NCI-H1105 (cell line): Measurements from ENCODE around the gene NOS3.

Experiments
- DNase-seq: peaks from one replicate; lab custom pipeline; 2025; lab: John Stamatoyannopoulos, UW

The NOS3 gene

DNA sequence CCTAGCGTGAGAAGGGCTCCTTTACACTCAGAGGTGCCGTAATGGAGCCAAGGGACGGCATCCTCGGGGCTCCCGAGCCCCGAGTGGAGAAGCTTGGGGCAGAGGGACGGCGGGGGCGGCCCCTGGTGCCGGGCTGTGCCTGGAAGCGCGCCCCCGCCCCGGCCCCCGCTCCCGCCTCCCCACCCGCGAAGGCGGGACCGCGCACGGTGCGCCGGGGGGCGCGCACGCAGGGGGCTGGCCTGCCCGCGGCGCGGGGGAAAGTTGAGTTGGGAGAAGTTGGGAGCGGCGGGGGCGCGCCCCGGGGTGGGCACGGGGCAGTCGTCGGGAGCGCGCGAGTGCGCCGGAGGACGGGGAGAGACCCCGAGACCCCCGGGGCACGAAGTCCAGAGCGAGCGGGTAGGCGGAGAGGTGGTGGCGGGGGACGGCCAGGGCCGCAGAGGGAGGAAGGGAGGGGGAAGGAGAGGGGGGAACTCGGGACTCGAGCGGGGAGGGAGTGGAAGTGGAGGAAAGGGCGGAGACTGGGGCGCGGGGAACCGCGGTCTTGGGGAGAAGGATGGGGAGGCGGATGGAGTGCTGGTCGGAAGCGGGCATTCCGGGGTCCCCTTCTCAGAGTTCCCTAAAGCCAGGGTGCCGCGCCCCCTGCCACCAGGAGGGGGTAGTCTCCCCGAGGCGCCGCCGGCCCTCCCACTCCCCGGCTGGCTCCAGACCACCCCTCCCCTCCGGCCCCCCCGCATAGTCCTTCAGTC is 68.7 kb downstream of the NOS3 start, which contains the start of gene SLC4A2:
Gene SLC4A2, plus strand, starts transcription at position 223 of the 746 bp plus-strand sequence. CDS start 2,399 bp downstream, outside the sequence.
- DNase-seq = peak; percentile 54

DNA sequence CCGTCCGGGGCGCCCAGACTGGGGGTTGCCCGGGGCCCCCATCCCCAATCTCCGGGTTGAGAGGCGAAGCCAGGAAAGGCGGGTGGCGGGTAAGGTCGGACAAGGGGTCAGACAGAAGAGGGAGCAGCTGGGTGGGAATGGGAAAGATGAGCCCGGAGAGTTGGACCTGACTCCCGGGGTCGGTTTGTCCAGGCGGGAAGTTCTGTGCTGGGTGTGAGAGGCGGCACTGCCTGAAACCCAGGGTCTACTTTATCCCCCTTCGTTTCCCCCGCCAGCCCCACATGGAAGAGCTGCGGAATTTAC is 69.2 kb downstream of the NOS3 start:
- DNase-seq = no peak

DNA sequence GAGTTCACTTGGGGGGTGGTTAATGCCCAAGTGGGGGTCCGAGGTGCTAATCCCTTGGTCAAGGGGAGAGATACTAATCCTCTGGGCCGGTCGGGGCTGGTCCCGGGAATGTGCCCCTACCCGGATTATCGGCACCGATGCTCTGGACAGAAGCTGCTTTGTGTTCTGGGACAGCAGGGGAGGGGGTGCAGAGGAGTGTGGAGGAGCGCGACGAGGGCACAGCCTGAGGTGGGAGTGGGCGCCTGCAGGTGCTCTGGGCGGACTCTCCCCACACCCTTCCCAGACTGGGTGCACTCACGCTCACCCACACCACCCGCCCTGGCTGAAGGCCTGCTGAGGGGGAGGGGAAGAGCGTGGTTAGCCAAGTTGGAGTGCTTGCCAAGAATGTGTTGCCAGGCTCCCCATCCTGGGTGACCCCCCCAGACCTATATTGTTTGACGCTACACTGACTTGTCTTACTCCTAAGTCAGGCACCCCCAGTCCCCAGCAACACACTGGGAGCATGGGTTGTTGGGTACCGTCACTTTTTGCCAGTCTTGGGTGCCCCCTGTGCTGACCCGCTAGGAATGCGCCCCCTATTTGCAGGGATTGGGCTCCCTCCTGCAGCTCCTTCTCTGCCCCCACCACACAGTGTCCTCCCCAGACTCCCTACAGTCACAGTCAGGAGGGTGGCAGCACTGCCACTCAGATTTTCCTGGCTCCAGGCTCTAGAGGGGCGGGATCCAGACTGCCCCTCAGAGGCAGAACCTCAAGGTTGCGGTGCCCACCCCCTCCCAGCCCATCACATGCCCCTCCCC is 69.8 kb downstream of the NOS3 start:
- DNase-seq = no peak

DNA sequence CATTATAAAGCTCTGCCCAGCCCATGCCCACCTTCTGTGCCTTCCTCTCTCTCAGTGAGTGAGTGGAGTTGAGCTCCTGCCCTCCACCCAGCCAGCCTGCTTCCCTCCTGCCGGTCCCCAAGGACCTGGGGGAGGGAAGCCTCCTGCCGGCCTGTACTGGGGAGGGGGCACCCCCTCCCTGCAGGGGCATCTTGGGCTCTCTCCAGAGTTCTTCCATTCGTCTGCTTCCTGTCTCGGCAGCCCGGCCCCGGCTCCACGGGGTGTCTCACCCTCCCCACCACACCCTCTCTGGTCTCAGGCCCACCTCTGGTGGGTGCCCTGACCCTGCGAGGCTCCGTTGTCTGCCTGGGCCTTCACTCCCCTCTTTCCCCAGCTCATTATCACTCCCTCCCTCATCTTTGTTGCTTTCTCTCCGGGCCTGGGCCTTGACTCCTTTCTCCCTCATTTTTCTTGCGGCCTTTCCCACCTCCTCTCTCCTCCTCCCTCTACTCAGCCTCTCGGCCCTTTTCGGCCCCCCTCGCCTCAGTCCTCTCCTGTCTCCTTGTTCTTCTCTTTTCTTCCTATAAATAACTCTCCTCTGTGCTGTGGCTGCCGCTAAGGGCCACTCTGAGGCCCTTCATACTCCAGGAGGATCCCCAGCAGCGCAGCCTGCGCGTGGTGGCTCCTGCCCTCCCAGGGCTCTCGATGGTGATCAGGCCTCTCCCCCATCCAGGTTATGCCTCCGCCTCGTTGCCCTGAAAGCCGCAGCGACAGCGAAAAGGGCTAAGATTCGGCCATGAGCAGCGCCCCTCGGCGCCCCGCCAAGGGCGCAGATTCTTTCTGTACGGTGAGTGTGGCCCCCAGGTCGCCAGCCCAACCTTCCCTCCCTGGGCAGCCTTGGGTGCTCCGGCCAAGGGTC is 70.6 kb downstream of the NOS3 start:
- no peak for DNase-seq

DNA sequence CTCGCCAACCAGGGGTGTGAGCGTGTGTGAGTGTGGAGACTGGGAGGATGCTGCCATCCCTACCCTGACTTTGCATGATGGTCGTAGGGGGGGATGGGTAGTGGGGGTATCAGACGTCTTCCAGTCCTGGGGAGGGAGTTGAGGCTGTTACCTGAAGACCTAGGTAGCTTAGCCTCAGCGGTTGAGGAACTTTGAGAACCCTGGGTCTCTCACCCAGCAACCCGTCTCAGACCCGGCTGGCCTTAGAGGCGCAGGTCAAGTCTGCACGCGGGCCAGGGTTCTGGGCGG is 71.2 kb downstream of the NOS3 start:
- no peak for DNase-seq

DNA sequence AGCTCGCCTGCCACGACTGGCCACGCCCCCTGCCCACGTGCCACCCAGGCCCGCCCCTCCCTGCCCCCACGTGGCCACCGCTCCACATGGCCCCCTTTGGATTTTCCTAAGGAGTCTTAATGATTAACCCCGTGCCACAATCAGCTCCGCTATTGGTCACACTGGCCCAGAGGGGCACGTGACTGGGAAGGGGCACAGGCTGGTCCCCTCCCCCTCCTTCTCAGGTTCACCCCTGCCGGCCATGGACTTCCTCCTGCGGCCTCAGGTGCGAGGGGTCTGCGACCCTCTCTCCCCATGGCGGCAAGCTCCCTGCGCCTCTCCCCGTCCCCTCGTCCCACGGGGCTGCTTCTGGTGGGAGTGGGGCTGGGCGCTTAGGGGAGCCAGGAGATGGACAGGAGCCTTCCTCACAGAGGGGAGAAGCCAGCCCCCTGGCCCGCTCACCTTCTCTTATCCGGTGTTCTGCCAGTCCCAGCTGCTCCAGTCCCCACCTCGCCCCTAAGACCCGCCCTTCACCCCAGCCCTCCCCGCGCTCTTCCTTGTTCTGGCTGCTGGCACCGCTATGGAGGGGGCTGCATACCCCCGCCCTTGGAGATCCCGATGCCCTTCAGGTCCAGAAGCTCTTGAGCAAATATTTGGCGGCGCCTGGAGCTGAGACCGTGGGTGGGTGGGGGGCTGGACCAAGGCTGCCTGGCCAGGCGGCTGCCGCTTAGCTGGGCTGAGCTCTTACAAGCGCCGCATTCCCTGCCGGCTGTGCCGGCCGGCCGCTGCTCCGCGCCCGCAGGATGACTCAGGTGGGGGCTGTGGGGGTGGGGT is 71.8 kb downstream of the NOS3 start:
- no peak for DNase-seq

DNA sequence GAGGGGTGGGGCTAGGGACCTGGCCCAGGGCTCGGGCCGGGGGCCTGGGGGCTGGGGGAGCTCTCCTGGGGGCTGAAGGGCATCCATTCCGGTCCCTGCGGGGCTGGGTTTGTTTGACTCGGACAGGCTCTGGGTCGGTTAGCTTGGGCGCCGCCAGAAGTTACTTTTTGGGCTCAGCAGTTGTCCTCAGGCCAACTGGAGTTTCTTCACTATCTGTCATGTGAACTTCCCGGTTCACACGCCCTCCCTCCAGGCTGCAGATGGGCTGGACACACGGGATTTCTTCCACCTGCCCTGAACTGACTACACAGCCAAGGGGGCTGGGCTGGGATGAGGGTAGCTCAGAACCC is 72.4 kb downstream of the NOS3 start:
- no peak for DNase-seq
